HL-60 (cell line): ENCODE data around the gene SELENOK.
A peak's percentile ranks its signal among the peaks of the same experiment; 100 is the strongest.

ENCODE experiments used
- DNase-seq, 2 experiments: peaks; one replicate each; pipeline ENCODE4 v3.0.0-alpha.2; 2010 to 2020; ENCODE audit warnings: low read depth in 1 of 2, low spot score in 1 of 2
- H3K27ac ChIP-seq: fragments of 250-450 bp; sonication (Bioruptor Pico); replicated peaks from 2 replicates; pipeline ENCODE4 v1.5.1; 2020; ENCODE audit warnings: mild to moderate bottlenecking, moderate library complexity
- H3K27me3 ChIP-seq: fragments of 250-450 bp; sonication (Bioruptor Pico); 2 replicates; pipeline ENCODE4 v1.5.1; 2021; ENCODE audit warnings: mild to moderate bottlenecking, moderate library complexity; ENCODE audit not compliant: insufficient read depth, poor library complexity, severe bottlenecking
- H3K4me3 ChIP-seq: replicated peaks from 2 replicates; pipeline ENCODE4 v1.5.1; 2011; ENCODE audit warnings: mild to moderate bottlenecking, control low read depth, low read length; ENCODE audit not compliant: insufficient read depth
- CTCF ChIP-seq: IDR thresholded peaks from one replicate; pipeline ENCODE4 v1.5.1; 2011; ENCODE audit warnings: low read length, control low read depth, inconsistent platforms; ENCODE audit not compliant: insufficient read depth
- GABPA ChIP-seq: IDR thresholded peaks from 2 replicates; pipeline ENCODE4 v1.6.1; 2012; ENCODE audit warnings: low read depth
- POLR2AphosphoS5 ChIP-seq: IDR thresholded peaks from 2 replicates; pipeline ENCODE4 v1.6.1; 2012; ENCODE audit warnings: low read depth
- REST ChIP-seq: IDR thresholded peaks from 2 replicates; pipeline ENCODE4 v1.6.1; 2012; ENCODE audit warnings: low read depth; ENCODE audit not compliant: insufficient replicate concordance
- SPI1 ChIP-seq: IDR thresholded peaks from 2 replicates; pipeline ENCODE4 v1.6.1; 2012; ENCODE audit warnings: low read depth, mild to moderate bottlenecking, borderline replicate concordance

Gene SELENOK

GRCh38 chr3:53880396-53881345, 11.0 kb downstream of the SELENOK start:
- no peaks in the 10 kb centered on the region for H3K27me3 ChIP-seq
- H3K4me3 ChIP-seq, result peak overlapping the region; percentile 83
- H3K27ac ChIP-seq, result peak overlapping the region; percentile 88
- TF ChIP-seq GABPA, result no peak
- no peak for TF ChIP-seq REST
- TF ChIP-seq POLR2AphosphoS5, result no peak
- TF ChIP-seq SPI1, result no peak
- TF ChIP-seq CTCF, result no peak
- no peak for DNase-seq

- no peak for TF ChIP-seq REST
- TF ChIP-seq SPI1, result no peak
- no peak for TF ChIP-seq GABPA
- TF ChIP-seq CTCF, result no peak
- TF ChIP-seq POLR2AphosphoS5, result no peak
- no peak for DNase-seq
- Histone ChIP-seq H3K27me3 (no peaks in the 10 kb centered on the region), H3K4me3 (no peak overlapping the region), H3K27ac (no peak overlapping the region)
These were observed 25.7 kb downstream of the SELENOK start for GRCh38 chr3:53865732-53866499.

GRCh38 chr3:53863145-53863544, 28.5 kb downstream of the SELENOK start:
- Histone ChIP-seq H3K27ac (no peak overlapping the region), H3K27me3 (no peaks in the 10 kb centered on the region), H3K4me3 (no peak overlapping the region)
- no peak for TF ChIP-seq POLR2AphosphoS5
- no peak for TF ChIP-seq GABPA
- TF ChIP-seq SPI1, result no peak
- TF ChIP-seq REST, result no peak
- TF ChIP-seq CTCF, result no peak
- no peak for DNase-seq
